ENCODE data around the gene DENND4B. TPM values are rescaled to one million over a fixed set of nuclear protein-coding genes. Genes with fewer than 3 reads are reported as not detected.
A peak's percentile ranks its signal among the peaks of the same experiment; 100 is the strongest.

The DENND4B gene
- total and polyA plus RNA-seq, 10 of the 15 experiments (the other 5 are each of a cell fraction or from before 2014, with no cell fraction given): 12.0 to 74.8 (median 22.7) TPM

DNA sequence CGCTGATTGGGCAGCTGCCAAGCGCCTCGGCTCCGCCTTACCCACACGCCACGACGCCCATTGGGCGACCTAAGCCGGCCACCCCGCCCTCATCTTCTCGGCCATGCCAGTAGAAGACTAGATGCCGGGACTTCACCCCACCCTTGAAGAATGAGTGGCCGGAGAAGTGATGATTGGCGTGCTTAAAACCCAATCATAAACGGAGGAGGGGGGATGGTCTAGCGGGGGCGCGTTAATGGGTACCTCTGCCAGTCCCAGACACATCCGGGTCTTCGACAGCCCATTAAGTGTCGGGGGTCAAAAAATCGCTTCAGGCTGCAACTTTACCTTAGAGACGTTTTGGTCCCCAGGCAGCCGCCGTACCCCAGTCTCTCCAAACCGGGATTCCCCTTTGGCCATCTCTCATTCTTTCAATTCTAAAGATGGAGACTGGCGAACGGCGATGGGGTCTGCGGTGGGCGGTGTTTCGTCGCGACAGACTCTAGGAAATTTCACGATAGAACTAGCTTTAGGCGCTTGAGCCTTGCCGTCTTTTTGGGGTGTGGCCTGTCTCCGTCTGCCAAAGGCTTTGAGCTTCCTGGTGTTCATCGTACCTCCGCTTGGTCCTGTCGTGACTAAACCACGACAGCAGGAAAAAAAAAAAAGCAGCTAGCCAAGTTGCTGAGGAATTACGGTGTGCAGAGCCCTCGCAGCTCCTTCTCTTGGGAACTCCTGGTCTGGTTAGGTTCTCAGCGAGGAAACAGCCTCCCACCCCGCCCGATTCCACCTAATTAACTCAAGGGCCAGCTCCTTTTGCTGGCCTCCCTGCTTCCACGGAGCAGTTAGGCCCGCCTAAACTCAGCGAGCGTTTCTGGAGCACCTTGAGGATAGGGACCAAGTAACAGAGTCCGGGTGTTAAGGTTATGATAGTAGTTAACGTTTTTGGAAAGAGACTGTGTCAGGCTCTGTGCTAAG, 23.3 kb downstream of the DENND4B start, which contains the start of gene GATAD2B (continued):
- TF ChIP-seq MEF2A (IDR thresholded peaks at IDR 0.05; ENCODE audit: insufficient read depth, low read depth, low read length): 0 out of 2 replicates have a peak, but pooled peaks have one; percentile 46
- TF ChIP-seq, protein P1, sequence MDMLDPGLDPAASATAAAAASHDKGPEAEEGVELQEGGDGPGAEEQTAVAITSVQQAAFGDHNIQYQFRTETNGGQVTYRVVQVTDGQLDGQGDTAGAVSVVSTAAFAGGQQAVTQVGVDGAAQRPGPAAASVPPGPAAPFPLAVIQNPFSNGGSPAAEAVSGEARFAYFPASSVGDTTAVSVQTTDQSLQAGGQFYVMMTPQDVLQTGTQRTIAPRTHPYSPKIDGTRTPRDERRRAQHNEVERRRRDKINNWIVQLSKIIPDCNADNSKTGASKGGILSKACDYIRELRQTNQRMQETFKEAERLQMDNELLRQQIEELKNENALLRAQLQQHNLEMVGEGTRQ (IDR thresholded peaks at IDR 0.05; ENCODE audit: borderline replicate concordance, low read depth, low read length): no peak
- peak; percentile 37; the same call in 1 of the 2 replicates for TF ChIP-seq SREBF2 (IDR thresholded peaks at IDR 0.05; ENCODE audit: low read length)
- TF ChIP-seq MYB (IDR thresholded peaks at IDR 0.05; ENCODE audit: borderline replicate concordance, low read depth, low read length): no peak
- TF ChIP-seq HCFC1 (IDR thresholded peaks at IDR 0.05; ENCODE audit: low read length): peak; percentile 59
- peak; percentile 71; the same call in 1 of the 2 replicates for TF ChIP-seq CBX5 (IDR thresholded peaks at IDR 0.05; ENCODE audit: low read depth)
- TF ChIP-seq BACH1 (IDR thresholded peaks at IDR 0.05; ENCODE audit: borderline replicate concordance): peak; percentile 100
- no peak for TF ChIP-seq GABPA (IDR thresholded peaks at IDR 0.05; ENCODE audit: low read depth)
- peak; percentile 74 for TF ChIP-seq CREB1 (IDR thresholded peaks at IDR 0.05; ENCODE audit: low read depth)
- TF ChIP-seq, protein P2, sequence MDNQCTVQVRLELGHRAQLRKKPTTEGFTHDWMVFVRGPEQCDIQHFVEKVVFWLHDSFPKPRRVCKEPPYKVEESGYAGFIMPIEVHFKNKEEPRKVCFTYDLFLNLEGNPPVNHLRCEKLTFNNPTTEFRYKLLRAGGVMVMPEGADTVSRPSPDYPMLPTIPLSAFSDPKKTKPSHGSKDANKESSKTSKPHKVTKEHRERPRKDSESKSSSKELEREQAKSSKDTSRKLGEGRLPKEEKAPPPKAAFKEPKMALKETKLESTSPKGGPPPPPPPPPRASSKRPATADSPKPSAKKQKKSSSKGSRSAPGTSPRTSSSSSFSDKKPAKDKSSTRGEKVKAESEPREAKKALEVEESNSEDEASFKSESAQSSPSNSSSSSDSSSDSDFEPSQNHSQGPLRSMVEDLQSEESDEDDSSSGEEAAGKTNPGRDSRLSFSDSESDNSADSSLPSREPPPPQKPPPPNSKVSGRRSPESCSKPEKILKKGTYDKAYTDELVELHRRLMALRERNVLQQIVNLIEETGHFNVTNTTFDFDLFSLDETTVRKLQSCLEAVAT (IDR thresholded peaks at IDR 0.05): peak; percentile 89
- no peak for TF ChIP-seq NFXL1 (IDR thresholded peaks at IDR 0.05; ENCODE audit: borderline replicate concordance)
- TF ChIP-seq, protein P3, sequence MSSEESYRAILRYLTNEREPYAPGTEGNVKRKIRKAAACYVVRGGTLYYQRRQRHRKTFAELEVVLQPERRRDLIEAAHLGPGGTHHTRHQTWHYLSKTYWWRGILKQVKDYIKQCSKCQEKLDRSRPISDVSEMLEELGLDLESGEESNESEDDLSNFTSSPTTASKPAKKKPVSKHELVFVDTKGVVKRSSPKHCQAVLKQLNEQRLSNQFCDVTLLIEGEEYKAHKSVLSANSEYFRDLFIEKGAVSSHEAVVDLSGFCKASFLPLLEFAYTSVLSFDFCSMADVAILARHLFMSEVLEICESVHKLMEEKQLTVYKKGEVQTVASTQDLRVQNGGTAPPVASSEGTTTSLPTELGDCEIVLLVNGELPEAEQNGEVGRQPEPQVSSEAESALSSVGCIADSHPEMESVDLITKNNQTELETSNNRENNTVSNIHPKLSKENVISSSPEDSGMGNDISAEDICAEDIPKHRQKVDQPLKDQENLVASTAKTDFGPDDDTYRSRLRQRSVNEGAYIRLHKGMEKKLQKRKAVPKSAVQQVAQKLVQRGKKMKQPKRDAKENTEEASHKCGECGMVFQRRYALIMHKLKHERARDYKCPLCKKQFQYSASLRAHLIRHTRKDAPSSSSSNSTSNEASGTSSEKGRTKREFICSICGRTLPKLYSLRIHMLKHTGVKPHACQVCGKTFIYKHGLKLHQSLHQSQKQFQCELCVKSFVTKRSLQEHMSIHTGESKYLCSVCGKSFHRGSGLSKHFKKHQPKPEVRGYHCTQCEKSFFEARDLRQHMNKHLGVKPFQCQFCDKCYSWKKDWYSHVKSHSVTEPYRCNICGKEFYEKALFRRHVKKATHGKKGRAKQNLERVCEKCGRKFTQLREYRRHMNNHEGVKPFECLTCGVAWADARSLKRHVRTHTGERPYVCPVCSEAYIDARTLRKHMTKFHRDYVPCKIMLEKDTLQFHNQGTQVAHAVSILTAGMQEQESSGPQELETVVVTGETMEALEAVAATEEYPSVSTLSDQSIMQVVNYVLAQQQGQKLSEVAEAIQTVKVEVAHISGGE (CRISPR knock-in tag; IDR thresholded peaks at IDR 0.05): no peak
- TF ChIP-seq BMI1 (IDR thresholded peaks at IDR 0.05; ENCODE audit: borderline replicate concordance): no peak
- TF ChIP-seq SMARCA5 (IDR thresholded peaks at IDR 0.05): 0 out of 2 replicates have a peak, but pooled peaks have one; percentile 39
- peak; percentile 89 for TF ChIP-seq NFYA (IDR thresholded peaks at IDR 0.05; ENCODE audit: borderline replicate concordance, low read depth, low read length)
- TF ChIP-seq, protein P4, sequence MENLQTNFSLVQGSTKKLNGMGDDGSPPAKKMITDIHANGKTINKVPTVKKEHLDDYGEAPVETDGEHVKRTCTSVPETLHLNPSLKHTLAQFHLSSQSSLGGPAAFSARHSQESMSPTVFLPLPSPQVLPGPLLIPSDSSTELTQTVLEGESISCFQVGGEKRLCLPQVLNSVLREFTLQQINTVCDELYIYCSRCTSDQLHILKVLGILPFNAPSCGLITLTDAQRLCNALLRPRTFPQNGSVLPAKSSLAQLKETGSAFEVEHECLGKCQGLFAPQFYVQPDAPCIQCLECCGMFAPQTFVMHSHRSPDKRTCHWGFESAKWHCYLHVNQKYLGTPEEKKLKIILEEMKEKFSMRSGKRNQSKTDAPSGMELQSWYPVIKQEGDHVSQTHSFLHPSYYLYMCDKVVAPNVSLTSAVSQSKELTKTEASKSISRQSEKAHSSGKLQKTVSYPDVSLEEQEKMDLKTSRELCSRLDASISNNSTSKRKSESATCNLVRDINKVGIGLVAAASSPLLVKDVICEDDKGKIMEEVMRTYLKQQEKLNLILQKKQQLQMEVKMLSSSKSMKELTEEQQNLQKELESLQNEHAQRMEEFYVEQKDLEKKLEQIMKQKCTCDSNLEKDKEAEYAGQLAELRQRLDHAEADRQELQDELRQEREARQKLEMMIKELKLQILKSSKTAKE (IDR thresholded peaks at IDR 0.05; ENCODE audit: low read depth, poor library complexity, severe bottlenecking): peak; percentile 94
- peak; percentile 97 for TF ChIP-seq ZNF207 (IDR thresholded peaks at IDR 0.05; ENCODE audit: borderline replicate concordance)
- peak; percentile 79 for TF ChIP-seq POLR2A (IDR thresholded peaks at IDR 0.05; ENCODE audit: low read depth, low read length)
- peak; percentile 53 for TF ChIP-seq CBFB (IDR thresholded peaks at IDR 0.05; ENCODE audit: low read depth)
- peak; percentile 66 for TF ChIP-seq SMAD1 (IDR thresholded peaks at IDR 0.05; ENCODE audit: low read depth, partially characterized antibody)
- TF ChIP-seq FOXM1 (IDR thresholded peaks at IDR 0.05; ENCODE audit: low read depth, low read length): peak; percentile 17; the same call in 1 of the 2 replicates
- TF ChIP-seq NR2C1 (IDR thresholded peaks at IDR 0.05): peak; percentile 67
- TF ChIP-seq YY1 (IDR thresholded peaks at IDR 0.05; ENCODE audit: low read depth, low read length): peak; percentile 94

Measured in GM12878 (cell line).